ENCODE results near the gene PCDH17.

DNA sequence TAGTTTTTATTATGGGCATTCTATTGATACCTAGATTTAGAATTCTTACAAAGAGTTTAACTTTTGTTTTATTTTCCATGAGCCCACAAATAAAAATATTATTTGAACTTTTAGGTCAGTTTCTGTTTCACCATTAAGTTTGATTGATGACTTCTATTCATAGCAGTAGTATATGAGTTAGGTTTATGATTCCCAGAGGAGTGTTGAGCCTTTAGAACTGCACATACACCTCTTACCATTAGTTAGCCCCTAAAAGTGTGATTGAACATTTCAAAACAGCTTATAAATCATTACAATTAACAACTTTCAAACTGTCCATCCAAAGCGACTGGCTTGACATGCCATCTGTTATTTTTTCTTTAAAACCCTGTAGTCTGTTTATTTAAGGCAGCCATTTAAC, 19.0 kb upstream of the PCDH17 start:
- TF ChIP-seq CTCF (IDR thresholded peaks at IDR 0.05; ENCODE audit: low read depth, low read length, missing input control) = no peak
- no peak for TF ChIP-seq RAD21 (IDR thresholded peaks at IDR 0.05)
- TF ChIP-seq, protein P1, sequence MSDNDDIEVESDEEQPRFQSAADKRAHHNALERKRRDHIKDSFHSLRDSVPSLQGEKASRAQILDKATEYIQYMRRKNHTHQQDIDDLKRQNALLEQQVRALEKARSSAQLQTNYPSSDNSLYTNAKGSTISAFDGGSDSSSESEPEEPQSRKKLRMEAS (IDR thresholded peaks at IDR 0.05) = no peak
- TF ChIP-seq YY1 (IDR thresholded peaks at IDR 0.05) = no peak
- TF ChIP-seq TAF1 (conservative IDR thresholded peaks at IDR 0.05) = no peak
- TF ChIP-seq EGR1 (IDR thresholded peaks at IDR 0.05; ENCODE audit: low read depth in 2 of 2) = no peak
- no peak for TF ChIP-seq JUND (IDR thresholded peaks at IDR 0.05)
- TF ChIP-seq HNF4G (IDR thresholded peaks at IDR 0.05) = no peak
- TF ChIP-seq, protein P2, sequence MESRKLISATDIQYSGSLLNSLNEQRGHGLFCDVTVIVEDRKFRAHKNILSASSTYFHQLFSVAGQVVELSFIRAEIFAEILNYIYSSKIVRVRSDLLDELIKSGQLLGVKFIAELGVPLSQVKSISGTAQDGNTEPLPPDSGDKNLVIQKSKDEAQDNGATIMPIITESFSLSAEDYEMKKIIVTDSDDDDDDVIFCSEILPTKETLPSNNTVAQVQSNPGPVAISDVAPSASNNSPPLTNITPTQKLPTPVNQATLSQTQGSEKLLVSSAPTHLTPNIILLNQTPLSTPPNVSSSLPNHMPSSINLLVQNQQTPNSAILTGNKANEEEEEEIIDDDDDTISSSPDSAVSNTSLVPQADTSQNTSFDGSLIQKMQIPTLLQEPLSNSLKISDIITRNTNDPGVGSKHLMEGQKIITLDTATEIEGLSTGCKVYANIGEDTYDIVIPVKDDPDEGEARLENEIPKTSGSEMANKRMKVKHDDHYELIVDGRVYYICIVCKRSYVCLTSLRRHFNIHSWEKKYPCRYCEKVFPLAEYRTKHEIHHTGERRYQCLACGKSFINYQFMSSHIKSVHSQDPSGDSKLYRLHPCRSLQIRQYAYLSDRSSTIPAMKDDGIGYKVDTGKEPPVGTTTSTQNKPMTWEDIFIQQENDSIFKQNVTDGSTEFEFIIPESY (IDR thresholded peaks at IDR 0.05) = no peak
- no peak for TF ChIP-seq RXRA (IDR thresholded peaks at IDR 0.05)
- TF ChIP-seq SP1 (IDR thresholded peaks at IDR 0.05) = no peak
- TF ChIP-seq REST (IDR thresholded peaks at IDR 0.05) = no peak
- no peak for TF ChIP-seq ATF3 (IDR thresholded peaks at IDR 0.05)
- no peak for TF ChIP-seq NR2F2 (IDR thresholded peaks at IDR 0.05)
